Lower leg skin (tissue), 3 donors: ENCODE results near the gene GTF2IRD1.

Experiments used
- CTCF ChIP-seq, 3 donors: fragments of 450-650 bp; IDR thresholded peaks; one replicate each; pipeline ENCODE4 v1.5.1; 2016; ENCODE audit warnings: antibody characterized with exemption in 3 of 3, mild to moderate bottlenecking in 3 of 3, moderate library complexity in 2 of 3
- POLR2A ChIP-seq, 2 donors: fragments of 450-650 bp; IDR thresholded peaks; one replicate each; pipeline ENCODE4 v1.6.1; 2016 to 2017; ENCODE audit warnings: antibody characterized with exemption in 2 of 2, mild to moderate bottlenecking in 1 of 2, moderate library complexity in 1 of 2

GRCh38 chr7:74503943-74504342 lies 50.2 kb downstream of the GTF2IRD1 start:
- TF ChIP-seq CTCF (IDR thresholded peaks at IDR 0.05) = no peak
- no peak for TF ChIP-seq POLR2A (IDR thresholded peaks at IDR 0.05)
